ENCODE data around the gene SLF2.
A peak's percentile ranks its signal among the peaks of the same experiment; 100 is the strongest.

SLF2 gene

DNA sequence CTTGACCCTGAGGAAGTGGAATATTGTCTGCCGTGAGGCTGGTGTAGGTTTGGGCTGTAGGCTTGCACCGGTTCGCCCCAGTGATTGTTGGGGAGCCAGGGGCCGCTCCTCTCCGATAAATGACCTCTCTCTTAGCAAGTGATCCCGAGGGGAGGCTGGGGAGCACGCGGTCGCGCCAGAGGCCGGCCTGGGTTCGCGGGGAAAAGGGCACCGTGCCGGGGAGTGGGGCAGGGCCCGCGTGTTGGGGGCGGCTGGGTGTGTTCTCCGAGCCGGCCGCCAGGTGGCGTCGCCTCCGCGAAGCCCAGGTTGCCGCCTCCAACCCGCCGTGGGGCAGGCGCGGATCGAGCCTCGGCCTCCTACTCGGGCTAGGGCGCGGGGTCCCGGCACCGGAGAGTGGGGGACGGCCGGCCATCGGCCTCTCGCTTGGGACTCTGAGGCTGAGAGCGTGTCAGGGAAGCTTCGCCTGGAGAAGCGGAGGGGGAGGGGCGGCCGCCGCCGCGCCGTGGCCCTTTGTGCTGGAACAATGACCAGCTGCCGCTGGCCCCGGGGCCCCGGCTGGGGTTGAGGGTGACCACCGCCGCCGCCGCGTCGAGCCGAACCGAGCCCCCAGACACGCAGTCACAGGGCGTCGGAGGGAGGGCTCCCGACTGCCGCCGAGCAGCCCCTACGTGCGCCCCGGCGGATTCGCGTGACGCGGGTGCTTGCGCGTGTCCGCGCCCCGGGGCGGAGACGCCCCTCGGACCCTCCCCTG, 86.4 kb downstream of the SLF2 start:
- no peaks in the 10 kb centered on the region for H3K36me3 Mint-ChIP-seq
- peaks cover 24% of the 10 kb centered on the region for H3K4me1 Mint-ChIP-seq (ENCODE audit: low read depth)
- no peaks in the 10 kb centered on the region for H3K27me3 Mint-ChIP-seq
- H3K27ac Mint-ChIP-seq, result peak overlapping the region; percentile 96
- no peaks in the 10 kb centered on the region for H3K9me3 Mint-ChIP-seq (ENCODE audit: low read depth)
- H3K4me3 Mint-ChIP-seq, result peak overlapping the region; percentile 95

- H3K4me3 Mint-ChIP-seq, result peak within 1 kb of the TSS; percentile 95
- H3K9me3 Mint-ChIP-seq (ENCODE audit: low read depth), result no peaks in the 10 kb centered on the region
- H3K4me1 Mint-ChIP-seq (ENCODE audit: low read depth), result peaks cover 24% of the 10 kb centered on the region
- H3K27ac Mint-ChIP-seq, result peak within 1 kb of the TSS; percentile 96
- H3K36me3 Mint-ChIP-seq, result no peaks in the 10 kb centered on the region
- no peaks in the 10 kb centered on the region for H3K27me3 Mint-ChIP-seq
These were observed 87.0 kb downstream of the SLF2 start, which contains the start of gene LZTS2 for GRCh38 chr10:100999742-101000126. TSS of gene LZTS2 (plus strand) at chr10:100999808. CDS start at chr10:101002539, 2,731 bp downstream.

DNA sequence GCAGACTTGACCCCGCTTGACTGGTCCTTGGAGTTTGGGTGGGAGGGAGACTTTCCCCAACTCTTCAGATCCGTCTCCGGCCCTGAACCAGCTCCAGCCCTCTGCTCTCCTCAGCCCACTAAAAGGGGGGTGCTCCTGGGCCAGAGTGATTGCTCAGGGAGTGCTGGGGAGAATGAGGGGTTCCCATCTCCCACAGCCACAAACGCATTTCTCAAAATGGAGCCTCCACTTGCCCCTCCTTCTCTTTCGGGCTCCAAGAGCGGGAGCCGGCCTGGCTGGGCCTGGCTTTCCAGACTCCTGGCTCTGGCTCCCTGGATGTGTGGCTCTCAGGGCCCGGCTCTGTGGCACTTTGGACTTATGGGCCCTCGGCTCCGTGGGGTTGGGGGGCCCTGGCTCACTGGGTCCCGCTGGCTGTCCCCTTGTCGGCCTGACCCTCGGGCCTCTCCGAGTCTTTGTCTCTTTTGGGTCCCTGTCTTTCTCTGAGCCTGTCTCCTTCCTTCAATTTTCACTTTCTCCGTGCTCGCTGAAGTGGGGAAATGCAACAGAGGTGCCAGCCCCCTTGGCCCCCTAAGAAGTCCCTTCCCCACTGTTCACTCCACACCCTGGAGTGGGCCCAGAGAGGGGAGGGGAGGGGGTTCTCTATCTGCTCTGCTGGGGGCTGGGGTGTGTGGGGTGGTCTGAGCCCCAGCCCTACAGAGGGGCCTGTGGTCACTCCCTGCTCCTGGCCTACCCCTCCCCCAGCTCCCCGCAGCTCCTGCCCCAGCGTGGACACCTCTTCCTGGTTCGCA, 87.6 kb downstream of the SLF2 start:
- Mint-ChIP-seq H3K27me3 (no peaks in the 10 kb centered on the region), H3K4me1 (ENCODE audit: low read depth) (peaks cover 24% of the 10 kb centered on the region), H3K27ac (peak overlapping the region; percentile 50), H3K36me3 (no peaks in the 10 kb centered on the region), H3K9me3 (ENCODE audit: low read depth) (no peaks in the 10 kb centered on the region), H3K4me3 (peak overlapping the region; percentile 84)

DNA sequence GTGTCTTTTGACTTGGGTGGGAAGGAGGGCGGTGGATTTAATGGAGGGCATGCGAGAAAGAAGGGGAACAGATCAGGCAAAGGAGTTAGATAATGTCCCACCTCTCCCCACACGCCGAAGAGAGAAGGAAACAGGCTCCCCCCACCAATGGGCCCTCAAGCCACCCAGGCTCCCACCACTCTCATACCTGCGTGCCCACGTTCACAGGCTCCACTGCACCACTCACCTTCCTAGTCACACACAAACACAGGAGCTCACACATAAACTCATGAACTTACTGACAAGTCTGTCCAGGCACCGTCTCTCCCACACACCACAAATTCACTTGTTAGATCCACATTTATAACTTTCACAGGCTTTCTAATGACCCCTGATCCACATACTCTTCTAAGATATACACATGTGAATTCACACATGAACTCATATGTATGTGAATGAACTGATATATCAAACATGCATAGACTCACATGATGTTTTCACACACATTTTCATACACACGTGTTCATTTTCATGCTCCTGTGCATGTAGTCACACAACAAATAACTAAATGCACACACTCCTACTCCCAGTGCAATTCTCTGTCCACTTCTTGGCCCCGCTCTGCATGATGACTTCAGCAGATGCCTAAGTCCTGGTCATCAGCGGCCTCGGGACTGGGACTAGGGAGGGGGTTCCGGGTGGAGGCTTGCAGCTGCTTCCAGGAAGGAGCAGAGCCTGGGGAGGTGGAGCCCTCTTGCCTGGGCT, 88.3 kb downstream of the SLF2 start:
- H3K27me3 Mint-ChIP-seq, result no peaks in the 10 kb centered on the region
- no peaks in the 10 kb centered on the region for H3K9me3 Mint-ChIP-seq (ENCODE audit: low read depth)
- H3K4me3 Mint-ChIP-seq, result peak overlapping the region; percentile 84
- peaks cover 21% of the 10 kb centered on the region for H3K4me1 Mint-ChIP-seq (ENCODE audit: low read depth)
- peak overlapping the region; percentile 73 for H3K27ac Mint-ChIP-seq
- H3K36me3 Mint-ChIP-seq, result no peaks in the 10 kb centered on the region

- Mint-ChIP-seq H3K36me3 (no peaks in the 10 kb centered on the region), H3K4me3 (no peak overlapping the region), H3K9me3 (ENCODE audit: low read depth) (no peaks in the 10 kb centered on the region), H3K4me1 (ENCODE audit: low read depth) (peaks cover 15% of the 10 kb centered on the region), H3K27me3 (no peaks in the 10 kb centered on the region), H3K27ac (no peak overlapping the region)
These were observed 88.9 kb downstream of the SLF2 start for GRCh38 chr10:101001659-101002035.

GRCh38 chr10:101002456-101002855, 89.7 kb downstream of the SLF2 start:
- Mint-ChIP-seq H3K9me3 (ENCODE audit: low read depth) (no peaks in the 10 kb centered on the region), H3K4me1 (ENCODE audit: low read depth) (peaks cover 15% of the 10 kb centered on the region), H3K27me3 (no peaks in the 10 kb centered on the region), H3K27ac (no peak overlapping the region), H3K36me3 (no peaks in the 10 kb centered on the region), H3K4me3 (no peak overlapping the region)

DNA sequence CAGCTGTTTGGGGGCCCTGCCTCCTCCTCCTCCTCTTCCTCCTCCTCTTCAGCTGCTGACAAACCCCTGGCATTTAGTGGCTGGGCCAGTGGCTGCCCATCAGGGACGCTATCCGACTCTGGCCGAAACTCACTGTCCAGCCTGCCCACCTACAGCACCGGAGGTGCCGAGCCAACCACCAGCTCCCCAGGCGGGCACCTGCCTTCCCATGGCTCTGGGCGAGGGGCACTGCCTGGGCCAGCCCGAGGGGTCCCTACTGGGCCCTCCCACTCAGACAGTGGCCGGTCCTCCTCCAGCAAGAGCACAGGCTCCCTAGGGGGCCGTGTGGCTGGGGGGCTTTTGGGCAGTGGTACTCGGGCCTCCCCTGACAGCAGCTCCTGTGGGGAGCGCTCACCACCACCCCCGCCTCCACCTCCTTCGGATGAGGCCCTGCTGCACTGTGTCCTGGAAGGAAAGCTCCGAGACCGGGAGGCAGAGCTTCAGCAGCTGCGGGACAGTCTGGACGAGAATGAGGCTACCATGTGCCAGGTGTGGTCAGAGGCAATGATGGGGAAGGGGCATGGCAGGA, 91.0 kb downstream of the SLF2 start:
- H3K27ac Mint-ChIP-seq, result no peak overlapping the region

GRCh38 chr10:101005361-101005760, 92.6 kb downstream of the SLF2 start:
- Mint-ChIP-seq H3K9me3 (ENCODE audit: low read depth) (no peaks in the 10 kb centered on the region), H3K27me3 (no peaks in the 10 kb centered on the region), H3K4me1 (ENCODE audit: low read depth) (peaks cover 4% of the 10 kb centered on the region), H3K36me3 (no peaks in the 10 kb centered on the region), H3K4me3 (no peak overlapping the region), H3K27ac (no peak overlapping the region)

More for the DNA sequence above, 91.0 kb downstream of the SLF2 start:
- no peaks in the 10 kb centered on the region for H3K9me3 Mint-ChIP-seq (ENCODE audit: low read depth)
- no peaks in the 10 kb centered on the region for H3K27me3 Mint-ChIP-seq
- H3K36me3 Mint-ChIP-seq, result no peaks in the 10 kb centered on the region
- peaks cover 6% of the 10 kb centered on the region for H3K4me1 Mint-ChIP-seq (ENCODE audit: low read depth)
- H3K4me3 Mint-ChIP-seq, result no peak overlapping the region

GRCh38 chr10:101005869-101006567, 93.3 kb downstream of the SLF2 start:
- H3K27ac Mint-ChIP-seq, result no peak overlapping the region
- H3K4me1 Mint-ChIP-seq (ENCODE audit: low read depth), result peaks cover 3% of the 10 kb centered on the region
- no peaks in the 10 kb centered on the region for H3K27me3 Mint-ChIP-seq
- H3K4me3 Mint-ChIP-seq, result no peak overlapping the region
- H3K9me3 Mint-ChIP-seq (ENCODE audit: low read depth), result no peaks in the 10 kb centered on the region
- H3K36me3 Mint-ChIP-seq, result no peaks in the 10 kb centered on the region

GRCh38 chr10:101006593-101007098, 93.9 kb downstream of the SLF2 start:
- no peak overlapping the region for H3K27ac Mint-ChIP-seq
- no peaks in the 10 kb centered on the region for H3K36me3 Mint-ChIP-seq
- H3K9me3 Mint-ChIP-seq (ENCODE audit: low read depth), result no peaks in the 10 kb centered on the region
- no peak overlapping the region for H3K4me3 Mint-ChIP-seq
- no peaks in the 10 kb centered on the region for H3K27me3 Mint-ChIP-seq
- no peaks in the 10 kb centered on the region for H3K4me1 Mint-ChIP-seq (ENCODE audit: low read depth)

- no peaks in the 10 kb centered on the region for H3K27me3 Mint-ChIP-seq
- H3K4me3 Mint-ChIP-seq, result no peak overlapping the region
- H3K9me3 Mint-ChIP-seq (ENCODE audit: low read depth), result no peaks in the 10 kb centered on the region
- H3K4me1 Mint-ChIP-seq (ENCODE audit: low read depth), result no peaks in the 10 kb centered on the region
- H3K36me3 Mint-ChIP-seq, result no peaks in the 10 kb centered on the region
- no peak overlapping the region for H3K27ac Mint-ChIP-seq
These were observed 94.4 kb downstream of the SLF2 start for GRCh38 chr10:101007099-101007711.

DNA sequence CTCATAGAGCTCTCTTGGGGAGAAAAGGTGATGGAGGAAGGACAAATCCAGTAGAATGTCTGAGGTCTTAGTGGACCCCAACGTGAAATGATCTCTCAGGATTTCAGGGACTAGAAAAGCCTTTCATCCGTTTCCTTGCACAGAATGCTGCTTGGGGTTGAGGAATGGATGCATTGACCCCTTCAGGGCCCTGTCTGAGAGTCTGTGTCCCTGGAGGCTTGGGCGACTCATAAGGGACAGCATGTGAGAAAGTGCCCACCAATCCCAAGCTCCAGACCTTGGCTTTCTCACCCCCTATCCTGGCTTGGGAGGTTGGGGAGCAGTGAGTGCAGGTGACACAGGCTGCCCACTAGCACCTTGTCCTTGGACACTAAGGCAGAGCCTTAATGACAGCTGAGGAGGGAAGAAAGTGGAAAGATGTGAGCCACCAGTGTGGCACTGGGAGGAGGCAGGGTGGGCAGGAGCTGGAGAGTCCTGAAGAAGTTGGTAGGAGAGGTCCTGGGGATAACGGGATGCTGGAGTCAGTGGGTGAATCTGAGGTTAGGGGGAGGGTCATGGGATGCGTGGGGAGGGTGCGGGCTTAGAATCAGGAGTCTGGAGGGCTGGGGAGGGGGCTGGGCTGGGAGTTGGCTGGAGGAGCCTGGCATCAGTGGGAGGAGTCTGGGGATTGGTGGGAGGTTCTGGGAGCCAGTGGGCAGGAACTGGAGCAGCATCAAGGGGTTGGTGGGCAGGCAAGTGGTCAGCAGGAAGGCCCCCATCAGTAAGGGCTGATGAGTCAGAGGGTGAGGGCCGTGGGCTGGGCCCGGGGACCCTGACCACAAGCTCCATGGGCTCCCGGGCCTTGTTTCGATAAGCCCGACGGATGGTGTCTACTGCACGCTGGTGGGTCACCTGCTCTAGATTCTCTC, 95.4 kb downstream of the SLF2 start:
- no peaks in the 10 kb centered on the region for H3K9me3 Mint-ChIP-seq (ENCODE audit: low read depth)
- no peaks in the 10 kb centered on the region for H3K36me3 Mint-ChIP-seq
- H3K27me3 Mint-ChIP-seq, result no peaks in the 10 kb centered on the region
- H3K27ac Mint-ChIP-seq, result no peak overlapping the region
- H3K4me1 Mint-ChIP-seq (ENCODE audit: low read depth), result peaks cover 7% of the 10 kb centered on the region
- H3K4me3 Mint-ChIP-seq, result no peak overlapping the region

DNA sequence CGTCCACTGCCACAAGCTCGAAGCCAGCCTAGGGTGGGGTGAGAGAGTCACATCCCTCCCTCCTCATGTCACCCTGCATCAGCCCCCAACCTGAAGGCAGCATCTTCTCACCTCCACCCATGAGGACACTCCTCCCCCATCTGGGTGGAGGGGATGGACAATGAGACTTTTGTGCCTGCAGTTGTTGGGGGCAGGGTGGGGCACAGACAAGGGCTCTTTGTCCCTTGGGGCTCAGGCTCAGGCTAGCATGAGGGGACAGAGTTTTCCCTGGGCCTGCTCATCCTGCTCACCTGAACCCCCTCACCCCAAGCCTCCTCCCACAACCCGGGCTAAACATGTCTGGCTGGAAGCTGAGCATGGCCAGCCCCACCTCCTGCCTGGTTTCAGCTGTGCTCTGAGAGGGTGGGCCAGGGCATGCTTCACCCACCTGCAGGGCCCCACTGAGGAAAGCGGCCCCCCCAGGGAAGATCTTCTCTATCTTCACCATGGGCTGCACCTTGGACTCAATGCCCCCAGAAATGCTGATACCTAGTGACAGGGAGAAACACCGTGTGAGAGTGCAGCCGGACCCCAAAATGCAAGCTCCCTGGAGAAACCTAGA, 96.2 kb downstream of the SLF2 start:
- no peak overlapping the region for H3K4me3 Mint-ChIP-seq
- no peaks in the 10 kb centered on the region for H3K36me3 Mint-ChIP-seq
- H3K9me3 Mint-ChIP-seq (ENCODE audit: low read depth), result no peaks in the 10 kb centered on the region
- H3K4me1 Mint-ChIP-seq (ENCODE audit: low read depth), result peaks cover 9% of the 10 kb centered on the region
- H3K27ac Mint-ChIP-seq, result no peak overlapping the region
- H3K27me3 Mint-ChIP-seq, result no peaks in the 10 kb centered on the region

Data from activated naive CD8-positive, alpha-beta T cell (primary cell).